Measurements from ENCODE around the gene TANK. TPM values are rescaled to one million over a fixed set of nuclear protein-coding genes. Genes with fewer than 3 reads are reported as not detected.
"Not testable (repeated sequence)": the region's sequence is repeated elsewhere in the genome, so short reads cannot be mapped to it uniquely, and the experiment has no call there.

The TANK gene
- polyA plus RNA-seq, 2 donors, result 24.1 to 25.0 TPM

DNA sequence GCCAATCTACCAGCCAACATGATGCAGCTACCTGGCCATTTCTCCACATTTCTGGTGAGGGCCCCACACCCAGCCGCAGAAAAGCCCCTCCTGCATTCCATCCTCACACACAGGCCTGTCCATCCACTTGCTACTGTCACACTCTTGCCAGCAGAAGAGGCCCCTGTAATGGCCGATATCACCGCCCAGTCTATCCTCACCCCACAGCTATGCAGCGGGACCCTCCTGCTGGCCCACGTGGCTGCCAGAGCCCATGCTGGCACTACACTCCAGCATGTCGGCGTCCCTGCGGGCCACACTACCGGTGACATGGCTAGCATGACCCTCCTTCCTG, 122.0 kb downstream of the TANK start:
- 90 to 92% methylated on average over 9 of the region's 9 CpGs for WGBS, 2 donors
- H3K9me3 ChIP-seq (ENCODE audit: control insufficient read depth in 2 of 2, insufficient read depth in 1 of 2, low read depth in 1 of 2, low read length in 1 of 2); H3K27ac ChIP-seq (ENCODE audit: low read depth in 2 of 2, low read length in 1 of 2); H3K27me3 ChIP-seq (ENCODE audit: control insufficient read depth in 1 of 2, insufficient read depth in 2 of 2, low read length in 2 of 2); H3K4me3 ChIP-seq (ENCODE audit: low read depth in 1 of 2, low read length in 2 of 2); H3K36me3 ChIP-seq (ENCODE audit: control insufficient read depth in 2 of 2, insufficient read depth in 2 of 2, low read length in 1 of 2); H3K4me1 ChIP-seq (ENCODE audit: control insufficient read depth in 2 of 2, insufficient read depth in 2 of 2, low read length in 1 of 2): not testable (repeated sequence)

DNA sequence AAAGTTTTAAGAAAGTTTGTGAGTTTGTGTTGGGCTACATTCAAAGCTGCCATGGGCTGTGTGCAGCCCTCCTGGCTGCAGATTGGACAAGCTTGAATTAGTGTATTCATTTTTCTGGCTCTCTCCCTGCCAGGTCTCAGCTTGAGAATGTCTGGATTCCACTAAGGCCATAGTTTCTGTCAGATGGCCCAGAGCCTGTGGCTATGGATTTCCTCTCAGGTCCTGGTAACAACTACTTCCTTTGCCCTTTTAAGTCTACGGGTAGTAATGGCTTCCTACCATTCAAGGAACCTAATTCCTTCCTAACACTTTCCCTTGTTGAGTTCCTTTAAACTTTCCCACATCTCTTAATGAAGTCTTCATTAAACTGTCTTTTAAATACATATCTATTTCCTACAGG, 123.7 kb downstream of the TANK start:
- H3K36me3 ChIP-seq (ENCODE audit: control insufficient read depth in 2 of 2, insufficient read depth in 2 of 2, low read length in 1 of 2), result no peaks in the 10 kb centered on the region
- H3K27me3 ChIP-seq (ENCODE audit: control insufficient read depth in 1 of 2, insufficient read depth in 2 of 2, low read length in 2 of 2), result no peaks in the 10 kb centered on the region
- no peaks in the 10 kb centered on the region for H3K4me1 ChIP-seq (ENCODE audit: control insufficient read depth in 2 of 2, insufficient read depth in 2 of 2, low read length in 1 of 2)
- no peak overlapping the region for H3K27ac ChIP-seq (ENCODE audit: low read depth in 2 of 2, low read length in 1 of 2)
- 49 to 57% methylated on average over 1 of the region's 1 CpG for WGBS, 2 donors
- peaks cover 2 to 3% of the 10 kb centered on the region in 2 donors for H3K9me3 ChIP-seq (ENCODE audit: control insufficient read depth in 2 of 2, insufficient read depth in 1 of 2, low read depth in 1 of 2, low read length in 1 of 2)
- no peak overlapping the region for H3K4me3 ChIP-seq (ENCODE audit: low read depth in 1 of 2, low read length in 2 of 2)

Other genes starting within 250 kb of the TANK start
- 10 to 100 TPM; 32.2 to 45.6 TPM for gene PSMD14, start 148.0 kb downstream of the TANK start, polyA plus RNA-seq